Neural cell (in vitro differentiated cells): ENCODE results near the gene MLST8. TPM values are rescaled to one million over a fixed set of nuclear protein-coding genes. Genes with fewer than 3 reads are reported as not detected.

ENCODE experiments used
- H2AFZ ChIP-seq: fragments of 200-600, 300-800 bp; sonication (generic), shearing (Covaris generic); 2 replicates; pipeline ENCODE4 v1.6.0; 2014; ENCODE audit warnings: low read depth, mild to moderate bottlenecking, antibody characterized with exemption, low read length, moderate library complexity
- H3F3A ChIP-seq: fragments of 200-600 bp; shearing (Covaris generic); 2 replicates; pipeline ENCODE4 v1.6.1; 2016; ENCODE audit warnings: mild to moderate bottlenecking, moderate library complexity, mixed read lengths, antibody characterized with exemption, low read length; ENCODE audit not compliant: insufficient read depth, poor library complexity, severe bottlenecking
- H3K27ac ChIP-seq: fragments of 200-600, 300-800 bp; sonication (generic), shearing (Covaris generic); 2 replicates; pipeline ENCODE4 v1.5.1; 2014; ENCODE audit warnings: mild to moderate bottlenecking, low read length, moderate library complexity
- H3K27me3 ChIP-seq: fragments of 300-800, 200-600 bp; sonication (generic), shearing (Covaris generic); 2 replicates; pipeline ENCODE4 v1.6.0; 2014; ENCODE audit warnings: mild to moderate bottlenecking, low read depth, low read length, moderate library complexity; ENCODE audit not compliant: insufficient read depth
- H3K36me3 ChIP-seq: fragments of 300-800, 200-600 bp; sonication (generic), shearing (Covaris generic); 2 replicates; pipeline ENCODE4 v1.5.1; 2014; ENCODE audit warnings: mild to moderate bottlenecking, antibody characterized with exemption, low read length, moderate library complexity; ENCODE audit not compliant: insufficient read depth
- H3K4me2 ChIP-seq: fragments of 300-800, 200-600 bp; sonication (generic), shearing (Covaris generic); 2 replicates; pipeline ENCODE4 v1.6.0; 2014; ENCODE audit warnings: mild to moderate bottlenecking, low read length
- H3K4me3 ChIP-seq: fragments of 300-800, 200-600 bp; sonication (generic), shearing (Covaris generic); 2 replicates; pipeline ENCODE4 v1.5.1; 2014; ENCODE audit warnings: mild to moderate bottlenecking, low read length, moderate library complexity
- H3K79me2 ChIP-seq: fragments of 200-600 bp; shearing (Covaris generic); replicated peaks from 2 replicates; pipeline ENCODE4 v1.6.0; 2014; ENCODE audit warnings: mild to moderate bottlenecking, low read length, moderate library complexity; ENCODE audit not compliant: insufficient read depth
- H3K9ac ChIP-seq: fragments of 300-800, 200-600 bp; sonication (generic), shearing (Covaris generic); 2 replicates; pipeline ENCODE4 v1.6.1; 2016; ENCODE audit warnings: mild to moderate bottlenecking, low read length, mixed read lengths
- H3K9me2 ChIP-seq: fragments of 200-600 bp; shearing (Covaris generic); 2 replicates; pipeline ENCODE4 v1.6.1; 2016; ENCODE audit warnings: mild to moderate bottlenecking, low read length, mixed read lengths; ENCODE audit not compliant: insufficient read depth
- H3K9me3 ChIP-seq: fragments of 200-600, 300-800 bp; sonication (generic), shearing (Covaris generic); 2 replicates; pipeline ENCODE4 v1.6.1; 2016; ENCODE audit warnings: mild to moderate bottlenecking, mixed run types, low read length, moderate library complexity, mixed read lengths
- H4K20me1 ChIP-seq: fragments of 200-600 bp; shearing (Covaris generic); 2 replicates; pipeline ENCODE4 v1.6.1; 2016; ENCODE audit warnings: mild to moderate bottlenecking, mixed run types; ENCODE audit not compliant: insufficient read depth
- EP300 ChIP-seq: fragments of 450-650 bp; conservative IDR thresholded peaks from 2 replicates; pipeline ENCODE4 v1.6.1; 2014; ENCODE audit warnings: antibody characterized with exemption, mild to moderate bottlenecking, moderate library complexity; ENCODE audit not compliant: poor library complexity, severe bottlenecking
- EZH2 ChIP-seq: fragments of 200-600, 300-800 bp; shearing (Covaris generic), sonication (generic); IDR thresholded peaks from 2 replicates; pipeline ENCODE4 v1.6.1; 2014; ENCODE audit warnings: antibody characterized with exemption, low read length, borderline replicate concordance, mild to moderate bottlenecking; ENCODE audit not compliant: insufficient read depth, poor library complexity, severe bottlenecking
- MXI1 ChIP-seq: fragments of 450-650 bp; conservative IDR thresholded peaks from 2 replicates; pipeline ENCODE4 v1.6.1; 2014; ENCODE audit warnings: antibody characterized with exemption, mild to moderate bottlenecking; ENCODE audit not compliant: poor library complexity, severe bottlenecking
- POLR2AphosphoS5 ChIP-seq: IDR thresholded peaks from 2 replicates; pipeline ENCODE4 v1.6.1; 2012
- RAD21 ChIP-seq: fragments of 450-650 bp; conservative IDR thresholded peaks from 2 replicates; pipeline ENCODE4 v1.6.1; 2014; ENCODE audit warnings: antibody characterized with exemption, mild to moderate bottlenecking, moderate library complexity
- SMC3 ChIP-seq: fragments of 450-650 bp; conservative IDR thresholded peaks from 2 replicates; pipeline ENCODE4 v1.6.1; 2014; ENCODE audit warnings: antibody characterized with exemption, mild to moderate bottlenecking, moderate library complexity; ENCODE audit not compliant: poor library complexity
- TAF1 ChIP-seq: IDR thresholded peaks from 2 replicates; pipeline ENCODE4 v1.6.1; 2012; ENCODE audit warnings: low read depth
- polyA plus RNA-seq: library from polyadenylated mRNA; depleted of rRNA; stranded (reverse); fragments of >200 nt; gene quantifications from 2 replicates; pipeline ENCODE4 v1.2.3, GENCODE V29; 2014
- TF ChIP-seq, protein P1 (sequence below): IDR thresholded peaks from 2 replicates; pipeline ENCODE4 v1.6.1; 2012; ENCODE audit warnings: borderline replicate concordance
- TF ChIP-seq, protein P2 (sequence below): fragments of 450-650 bp; IDR thresholded peaks from 2 replicates; pipeline ENCODE4 v1.5.1; 2014; ENCODE audit warnings: antibody characterized with exemption, mild to moderate bottlenecking, moderate library complexity; ENCODE audit not compliant: poor library complexity, severe bottlenecking

The MLST8 gene
- polyA plus RNA-seq, 1 donor from 2014 or later, result 13.5 TPM

DNA sequence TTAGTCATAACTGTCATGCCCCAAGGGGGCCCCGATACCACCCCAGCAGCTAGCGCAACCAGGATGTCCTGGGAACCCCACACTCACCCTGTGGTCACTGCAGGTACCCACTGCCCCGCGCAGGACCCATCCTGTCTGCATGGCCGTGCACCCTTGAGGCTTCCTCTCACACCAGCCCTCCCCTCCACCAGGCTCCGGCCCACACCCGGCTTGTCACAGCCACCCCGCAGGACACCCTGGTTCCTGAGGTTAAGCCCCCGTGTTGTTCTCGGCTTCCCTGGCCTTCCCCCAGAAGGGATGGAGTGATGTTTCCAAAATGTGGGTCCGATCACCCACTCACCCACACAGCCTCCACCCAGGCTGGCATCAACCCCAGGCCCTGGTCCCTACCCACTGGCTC lies 38.5 kb downstream of the MLST8 start:
- H3K4me3 ChIP-seq, result no peak overlapping the region
- H3K9me3 ChIP-seq, result no peaks in the 10 kb centered on the region
- H2AFZ ChIP-seq, result no peak overlapping the region
- H3K9me2 ChIP-seq, result no peaks in the 10 kb centered on the region
- H3K79me2 ChIP-seq, result peaks cover 4% of the 10 kb centered on the region
- TF ChIP-seq, protein P1, sequence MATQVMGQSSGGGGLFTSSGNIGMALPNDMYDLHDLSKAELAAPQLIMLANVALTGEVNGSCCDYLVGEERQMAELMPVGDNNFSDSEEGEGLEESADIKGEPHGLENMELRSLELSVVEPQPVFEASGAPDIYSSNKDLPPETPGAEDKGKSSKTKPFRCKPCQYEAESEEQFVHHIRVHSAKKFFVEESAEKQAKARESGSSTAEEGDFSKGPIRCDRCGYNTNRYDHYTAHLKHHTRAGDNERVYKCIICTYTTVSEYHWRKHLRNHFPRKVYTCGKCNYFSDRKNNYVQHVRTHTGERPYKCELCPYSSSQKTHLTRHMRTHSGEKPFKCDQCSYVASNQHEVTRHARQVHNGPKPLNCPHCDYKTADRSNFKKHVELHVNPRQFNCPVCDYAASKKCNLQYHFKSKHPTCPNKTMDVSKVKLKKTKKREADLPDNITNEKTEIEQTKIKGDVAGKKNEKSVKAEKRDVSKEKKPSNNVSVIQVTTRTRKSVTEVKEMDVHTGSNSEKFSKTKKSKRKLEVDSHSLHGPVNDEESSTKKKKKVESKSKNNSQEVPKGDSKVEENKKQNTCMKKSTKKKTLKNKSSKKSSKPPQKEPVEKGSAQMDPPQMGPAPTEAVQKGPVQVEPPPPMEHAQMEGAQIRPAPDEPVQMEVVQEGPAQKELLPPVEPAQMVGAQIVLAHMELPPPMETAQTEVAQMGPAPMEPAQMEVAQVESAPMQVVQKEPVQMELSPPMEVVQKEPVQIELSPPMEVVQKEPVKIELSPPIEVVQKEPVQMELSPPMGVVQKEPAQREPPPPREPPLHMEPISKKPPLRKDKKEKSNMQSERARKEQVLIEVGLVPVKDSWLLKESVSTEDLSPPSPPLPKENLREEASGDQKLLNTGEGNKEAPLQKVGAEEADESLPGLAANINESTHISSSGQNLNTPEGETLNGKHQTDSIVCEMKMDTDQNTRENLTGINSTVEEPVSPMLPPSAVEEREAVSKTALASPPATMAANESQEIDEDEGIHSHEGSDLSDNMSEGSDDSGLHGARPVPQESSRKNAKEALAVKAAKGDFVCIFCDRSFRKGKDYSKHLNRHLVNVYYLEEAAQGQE, result no peak
- TF ChIP-seq TAF1 (no peak), EP300 (no peak), MXI1 (no peak), EZH2 (no peak), RAD21 (no peak), POLR2AphosphoS5 (no peak), SMC3 (no peak)
- TF ChIP-seq, protein P2, sequence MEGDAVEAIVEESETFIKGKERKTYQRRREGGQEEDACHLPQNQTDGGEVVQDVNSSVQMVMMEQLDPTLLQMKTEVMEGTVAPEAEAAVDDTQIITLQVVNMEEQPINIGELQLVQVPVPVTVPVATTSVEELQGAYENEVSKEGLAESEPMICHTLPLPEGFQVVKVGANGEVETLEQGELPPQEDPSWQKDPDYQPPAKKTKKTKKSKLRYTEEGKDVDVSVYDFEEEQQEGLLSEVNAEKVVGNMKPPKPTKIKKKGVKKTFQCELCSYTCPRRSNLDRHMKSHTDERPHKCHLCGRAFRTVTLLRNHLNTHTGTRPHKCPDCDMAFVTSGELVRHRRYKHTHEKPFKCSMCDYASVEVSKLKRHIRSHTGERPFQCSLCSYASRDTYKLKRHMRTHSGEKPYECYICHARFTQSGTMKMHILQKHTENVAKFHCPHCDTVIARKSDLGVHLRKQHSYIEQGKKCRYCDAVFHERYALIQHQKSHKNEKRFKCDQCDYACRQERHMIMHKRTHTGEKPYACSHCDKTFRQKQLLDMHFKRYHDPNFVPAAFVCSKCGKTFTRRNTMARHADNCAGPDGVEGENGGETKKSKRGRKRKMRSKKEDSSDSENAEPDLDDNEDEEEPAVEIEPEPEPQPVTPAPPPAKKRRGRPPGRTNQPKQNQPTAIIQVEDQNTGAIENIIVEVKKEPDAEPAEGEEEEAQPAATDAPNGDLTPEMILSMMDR, result no peak
- H3K9ac ChIP-seq, result no peak overlapping the region
- H3K27me3 ChIP-seq, result no peaks in the 10 kb centered on the region
- H4K20me1 ChIP-seq, result no peaks in the 10 kb centered on the region
- no peaks in the 10 kb centered on the region for H3F3A ChIP-seq
- no peak overlapping the region for H3K4me2 ChIP-seq
- H3K27ac ChIP-seq, result no peak overlapping the region
- H3K36me3 ChIP-seq, result no peaks in the 10 kb centered on the region

- H2AFZ ChIP-seq, result no peak overlapping the region
- no peaks in the 10 kb centered on the region for H4K20me1 ChIP-seq
- no peak overlapping the region for H3K27ac ChIP-seq
- H3K27me3 ChIP-seq, result no peaks in the 10 kb centered on the region
- H3K9me2 ChIP-seq, result no peaks in the 10 kb centered on the region
- H3K9me3 ChIP-seq, result no peaks in the 10 kb centered on the region
- no peaks in the 10 kb centered on the region for H3F3A ChIP-seq
- TF ChIP-seq POLR2AphosphoS5, result no peak
- no peak for TF ChIP-seq MXI1
- TF ChIP-seq, protein P1, result no peak
- no peak for TF ChIP-seq EP300
- TF ChIP-seq SMC3, result no peak
- no peak for TF ChIP-seq RAD21
- no peak for TF ChIP-seq EZH2
- TF ChIP-seq TAF1, result no peak
- TF ChIP-seq, protein P2, result no peak
- no peaks in the 10 kb centered on the region for H3K36me3 ChIP-seq
- no peak overlapping the region for H3K4me2 ChIP-seq
- no peak overlapping the region for H3K9ac ChIP-seq
- no peak overlapping the region for H3K4me3 ChIP-seq
- H3K79me2 ChIP-seq, result peaks cover 4% of the 10 kb centered on the region
Observed at GRCh38 chr16:2244301-2244700, 39.0 kb downstream of the MLST8 start.
